Left lobe of liver (tissue), 2 donors: ENCODE data around the gene UNC93A. TPM values are rescaled to one million over a fixed set of nuclear protein-coding genes. Genes with fewer than 3 reads are reported as not detected.
"Not testable (repeated sequence)": the region's sequence is repeated elsewhere in the genome, so short reads cannot be mapped to it uniquely, and the experiment has no call there.

Experiments
- ATAC-seq: fragments of 200-7000 bp; cut with Tn5 transposase; one replicate; pipeline ENCODE4 v1.9.1; 2020; ENCODE audit warnings: mild to moderate bottlenecking, moderate library complexity
- DNase-seq: peaks from one replicate; pipeline ENCODE4 v3.0.0-alpha.2; 2020; ENCODE audit warnings: low spot score
- total RNA-seq: library from RNA; stranded (reverse); gene quantifications from one replicate; pipeline ENCODE4 v1.2.1, GENCODE V29; 2021
- donor health status: DM: no; HTN: no; CAD: no; lungs with moderate emphysema.
- donor health status: DM: no; HTN: yes; CAD: no.

The UNC93A gene
- total RNA-seq, 1 donor from 2014 or later: 5.3 TPM

DNA sequence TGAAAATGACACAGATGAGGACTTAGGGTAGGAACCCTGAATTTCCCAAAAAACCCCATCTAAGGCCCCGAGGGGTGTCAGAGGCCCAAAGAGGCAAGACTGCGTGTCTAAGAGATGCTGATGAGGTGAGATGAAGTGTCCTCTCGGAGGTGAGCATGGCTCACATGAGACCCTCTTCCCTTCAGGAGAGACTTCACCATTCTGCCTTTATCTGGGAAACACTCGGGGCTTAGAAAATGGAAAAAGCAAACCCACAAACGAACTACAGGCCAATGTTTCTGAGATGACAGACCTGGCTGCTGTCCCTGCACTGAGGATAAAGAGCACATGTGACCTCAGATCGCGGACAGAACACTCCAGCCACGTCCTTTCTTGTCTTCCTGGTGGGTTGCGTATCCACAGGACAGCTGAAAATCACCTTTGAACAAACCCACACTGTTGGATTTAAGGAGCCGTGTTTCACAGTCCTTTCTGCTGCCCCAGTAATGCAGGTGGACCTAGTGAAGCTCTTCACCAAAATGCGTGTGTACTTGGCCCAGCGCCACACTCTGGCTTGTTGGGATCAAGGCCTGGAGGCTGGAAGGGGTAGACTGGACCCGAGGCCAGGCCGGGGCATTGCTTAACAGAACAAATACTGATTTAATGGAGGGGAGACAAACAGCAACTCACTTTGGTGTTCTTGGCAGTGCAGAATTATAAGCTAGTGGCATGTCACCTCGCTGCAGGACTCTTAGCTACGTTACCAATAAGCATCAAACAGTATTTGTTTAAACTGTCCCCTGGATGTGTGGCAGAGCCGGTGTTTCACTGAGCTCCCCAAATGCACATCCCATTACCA lies 18.5 kb downstream of the UNC93A start:
- peak; percentile 61 for ATAC-seq
- DNase-seq: peak; percentile 93

DNA sequence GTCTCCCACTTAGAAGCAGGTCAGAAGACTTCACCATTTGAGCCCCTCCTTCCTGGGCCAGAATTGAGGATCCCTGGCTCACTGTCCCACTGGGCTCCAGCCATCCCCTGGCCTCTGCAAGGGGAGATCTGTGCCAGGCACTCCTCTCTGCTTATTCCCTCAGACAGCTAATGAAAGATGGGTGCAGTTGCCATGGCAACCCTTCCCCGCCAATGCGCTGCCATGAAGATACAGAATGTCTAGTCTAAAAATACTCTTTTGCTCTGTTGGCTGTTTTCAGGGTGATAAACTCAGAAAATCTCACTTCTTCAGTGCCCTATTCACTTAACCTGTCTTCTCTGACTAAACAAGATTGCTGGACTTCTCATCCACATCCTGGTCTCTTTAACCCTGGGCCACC lies 20.2 kb downstream of the UNC93A start:
- ATAC-seq (no peak), DNase-seq (no peak)

DNA sequence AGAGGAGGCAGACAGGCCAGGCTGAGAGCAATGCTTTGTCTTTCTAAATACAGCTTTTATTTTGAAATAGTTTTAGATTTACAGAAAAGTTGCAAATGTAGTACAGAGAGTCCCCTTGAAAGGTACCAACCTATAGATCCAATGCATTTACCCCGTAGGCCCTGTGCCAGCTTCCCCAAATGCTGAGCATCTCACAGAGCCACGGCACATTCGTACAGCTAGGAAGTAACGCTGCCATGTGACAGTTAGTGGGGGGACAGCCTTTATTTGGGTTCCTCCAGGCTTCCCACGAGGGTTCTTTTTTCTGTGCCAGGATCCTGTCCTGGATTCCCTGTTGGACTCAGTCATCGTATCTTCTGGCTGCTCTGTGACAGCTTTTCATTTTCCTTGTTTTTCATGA lies 20.6 kb downstream of the UNC93A start:
- not testable (repeated sequence) for DNase-seq

DNA sequence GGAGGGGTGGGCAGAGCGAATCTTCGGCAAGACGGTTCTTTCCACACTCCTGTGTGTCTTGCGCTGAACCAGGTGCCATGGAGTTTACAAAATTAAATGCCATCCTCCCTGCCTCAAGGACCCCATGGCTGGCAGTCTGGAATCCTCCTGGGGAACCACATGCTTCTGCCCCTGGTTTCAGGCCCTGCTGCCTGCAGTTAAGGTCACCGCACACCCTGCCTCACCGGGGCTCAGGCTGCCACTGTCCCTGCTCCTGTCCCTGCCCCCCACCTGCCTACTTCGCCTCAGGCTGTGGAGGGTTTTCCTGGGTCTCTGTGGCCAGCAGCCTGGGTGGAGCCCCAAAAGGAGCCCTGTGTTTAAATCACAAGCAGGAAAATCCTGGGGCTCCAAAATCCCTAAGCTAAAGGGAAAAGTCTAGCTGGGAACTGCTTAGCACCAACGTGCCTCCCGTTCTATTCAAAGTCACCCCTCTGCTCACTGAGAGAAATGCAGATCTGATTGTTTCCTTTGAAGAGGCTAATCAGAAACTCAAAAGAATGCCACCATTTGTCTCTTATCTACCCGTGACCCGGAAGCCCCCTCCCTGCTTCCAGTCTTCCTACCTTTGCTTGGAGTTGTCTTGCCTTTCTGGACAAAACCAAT lies 23.2 kb downstream of the UNC93A start:
- ATAC-seq (no peak), DNase-seq (no peak)

More for the DNA sequence above, 20.6 kb downstream of the UNC93A start:
- not testable (repeated sequence) for ATAC-seq

DNA sequence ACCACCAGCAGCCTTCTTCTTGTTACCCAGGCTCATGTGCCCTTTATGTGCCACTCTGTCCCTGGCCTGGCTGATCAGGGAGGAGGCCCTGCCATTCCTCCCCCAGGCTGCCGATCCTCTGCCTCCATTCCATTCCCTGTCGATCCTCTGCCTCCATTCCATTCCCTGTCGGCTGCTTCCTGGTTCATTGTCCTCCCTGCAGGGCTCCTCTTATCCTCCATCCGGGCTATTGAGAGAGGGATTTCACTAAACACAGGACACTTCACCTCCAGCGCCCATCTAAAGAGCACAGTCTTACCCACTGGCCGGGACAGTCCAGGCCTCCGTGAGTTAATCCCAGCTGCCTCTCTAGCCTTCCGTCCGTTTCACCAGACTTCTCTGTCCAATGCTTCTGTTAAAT lies 26.1 kb downstream of the UNC93A start:
- ATAC-seq (no peak), DNase-seq (no peak)

DNA sequence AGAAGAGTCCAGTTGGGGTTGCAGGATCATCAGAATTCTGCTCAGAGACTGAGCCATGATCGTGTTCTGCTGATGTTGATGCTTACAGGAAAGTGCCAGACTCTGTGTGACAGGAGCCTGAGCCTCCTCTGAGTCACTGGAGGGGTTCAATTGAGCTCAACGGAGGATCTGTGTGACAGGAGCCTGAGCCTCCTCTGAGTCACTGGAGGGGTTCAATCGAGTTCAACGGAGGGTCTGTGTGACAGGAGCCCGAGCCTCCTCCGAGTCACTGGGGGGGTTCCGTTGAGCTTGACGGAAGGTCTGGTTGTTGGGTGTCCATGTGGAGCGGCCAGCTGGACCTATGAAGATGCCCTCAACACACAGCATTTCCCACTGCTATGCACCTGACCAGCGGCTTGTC lies 27.2 kb downstream of the UNC93A start:
- not testable (repeated sequence) for DNase-seq, ATAC-seq

DNA sequence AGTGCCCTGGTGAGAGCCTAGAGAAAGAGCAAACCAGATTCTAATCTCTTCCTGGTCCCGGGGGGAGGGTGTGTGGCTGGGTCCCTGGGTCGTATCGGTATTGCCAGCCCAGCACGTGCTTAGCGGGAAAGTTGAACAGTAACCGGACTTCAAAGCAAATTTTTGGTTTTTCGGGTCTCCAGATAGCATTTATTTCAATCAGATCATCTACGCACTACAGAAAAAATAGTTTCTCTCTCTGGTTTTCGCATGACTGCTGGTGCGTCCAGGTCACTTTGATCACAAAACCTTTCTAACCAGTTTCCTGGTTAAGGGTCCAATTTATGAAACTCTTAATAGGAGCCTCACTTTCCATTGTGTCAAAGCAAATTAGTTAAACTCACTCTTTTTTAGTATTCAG lies 27.7 kb downstream of the UNC93A start:
- not testable (repeated sequence) for DNase-seq, ATAC-seq

DNA sequence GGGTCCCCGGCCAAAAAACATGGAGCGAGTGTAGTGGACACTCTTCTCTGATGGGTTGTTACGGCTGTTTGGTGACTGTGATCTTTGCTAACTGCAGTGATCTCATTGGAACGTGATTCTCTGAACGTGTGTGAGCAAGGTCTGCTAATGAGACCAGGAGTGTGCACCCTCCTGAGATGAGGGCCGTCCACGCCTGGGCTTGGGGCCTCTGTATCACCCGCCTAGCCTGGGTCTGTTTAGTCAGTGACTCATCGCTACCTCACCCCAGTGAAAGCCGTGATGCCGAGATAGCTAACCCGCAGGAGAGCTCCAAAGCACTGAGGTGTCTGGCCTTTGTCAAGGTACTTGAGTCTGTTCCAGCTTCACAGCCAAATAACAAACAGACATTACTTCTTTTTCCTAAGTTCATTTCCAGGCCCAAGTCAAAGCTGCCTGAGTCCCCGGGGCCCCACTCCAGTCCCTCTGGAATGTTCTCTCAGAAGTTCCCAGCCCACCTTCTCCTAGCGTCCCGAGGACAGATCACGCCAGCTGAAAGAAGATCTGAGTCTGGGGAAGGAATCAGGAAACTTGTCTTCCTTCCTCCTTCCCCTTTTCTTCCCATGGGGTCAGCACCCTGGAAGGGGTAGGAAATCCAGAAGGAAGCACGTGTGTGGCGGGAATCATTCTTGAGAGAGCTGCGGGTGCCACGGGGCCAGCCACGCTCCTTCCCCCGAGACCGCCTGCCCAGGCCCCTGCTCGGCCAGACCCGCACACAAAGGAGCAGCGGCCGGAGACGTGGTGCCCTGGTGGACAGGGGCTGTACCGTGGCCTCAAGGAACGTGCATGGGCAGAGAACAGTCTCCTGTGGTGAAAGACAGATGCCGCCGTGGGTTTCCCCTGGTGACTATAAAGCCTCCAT lies 29.0 kb downstream of the UNC93A start:
- peak; percentile 81 for ATAC-seq
- not testable (repeated sequence) for DNase-seq

DNA sequence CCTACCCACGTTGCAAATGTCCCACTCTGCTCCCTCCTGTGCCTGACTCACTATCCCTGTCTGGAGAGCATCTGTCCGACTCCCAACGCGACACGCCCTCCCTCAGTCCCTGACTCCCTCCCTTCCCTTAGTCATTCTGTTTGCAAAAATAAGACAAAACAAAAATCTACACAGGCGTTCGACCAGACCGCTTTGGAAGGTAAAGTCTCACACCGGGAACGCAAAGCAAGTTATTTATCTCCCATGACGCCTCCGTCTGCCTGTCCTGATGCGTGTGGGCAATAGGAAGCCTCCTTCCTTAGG lies 29.6 kb downstream of the UNC93A start:
- not testable (repeated sequence) for DNase-seq, ATAC-seq

DNA sequence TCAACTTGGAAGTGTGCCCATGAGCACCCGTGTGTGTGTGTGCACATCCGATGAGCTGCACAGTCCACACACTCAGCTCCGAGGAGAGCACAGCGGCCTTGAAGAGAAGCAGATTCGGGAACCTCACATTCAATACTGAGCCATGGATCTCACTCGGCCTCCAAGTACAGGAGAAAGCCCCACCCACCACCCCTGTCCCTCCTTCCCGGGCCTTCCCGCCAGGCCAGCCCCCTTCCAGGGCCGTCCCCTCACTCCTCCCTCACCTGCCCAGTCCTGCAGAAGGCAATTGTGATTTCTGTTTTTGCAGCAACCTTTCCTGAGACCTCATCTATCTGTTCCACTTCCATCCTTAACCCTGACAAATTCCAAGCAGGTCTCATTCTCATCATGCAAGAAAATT lies 30.1 kb downstream of the UNC93A start:
- DNase-seq, ATAC-seq: not testable (repeated sequence)

DNA sequence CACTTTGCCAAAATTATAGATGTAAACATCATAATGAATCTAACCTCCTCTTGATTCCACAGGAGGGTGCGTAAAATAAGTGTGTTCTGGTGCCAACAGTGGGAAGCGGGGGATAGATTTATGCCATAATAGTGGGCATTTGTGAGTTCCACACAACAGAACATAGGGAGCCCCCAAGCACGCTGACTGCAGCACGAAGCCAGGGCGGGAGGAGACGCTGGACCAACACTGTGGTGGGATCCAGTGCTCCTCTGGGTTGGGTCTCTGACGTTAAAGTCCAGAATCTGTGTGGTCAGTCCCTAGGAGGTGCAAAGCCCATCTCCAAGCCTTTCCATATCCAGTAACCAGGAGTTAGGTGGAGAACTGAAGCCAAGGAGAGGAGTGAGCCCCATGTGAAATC lies 32.0 kb downstream of the UNC93A start:
- ATAC-seq (no peak), DNase-seq (no peak)

DNA sequence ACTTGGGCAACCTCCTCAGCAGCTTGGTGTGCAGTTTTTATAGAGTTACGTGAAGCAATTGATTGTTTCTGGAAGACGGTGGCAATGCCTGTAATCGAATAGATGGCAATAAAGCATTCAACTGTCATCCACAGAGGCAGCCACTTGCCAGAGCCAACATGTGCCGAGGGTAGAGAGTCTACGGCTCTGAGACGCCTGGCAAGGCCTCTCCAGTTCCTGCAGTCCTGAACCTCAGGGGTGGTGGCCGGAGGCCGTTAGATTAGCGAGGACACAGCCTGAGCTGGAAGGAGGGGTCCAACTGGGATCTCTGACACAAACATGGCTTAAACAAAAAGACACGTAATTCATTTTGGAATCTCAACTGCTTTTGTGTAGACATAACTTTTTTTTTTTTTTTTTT lies 33.0 kb downstream of the UNC93A start:
- DNase-seq (peak; percentile 14), ATAC-seq (no peak)

DNA sequence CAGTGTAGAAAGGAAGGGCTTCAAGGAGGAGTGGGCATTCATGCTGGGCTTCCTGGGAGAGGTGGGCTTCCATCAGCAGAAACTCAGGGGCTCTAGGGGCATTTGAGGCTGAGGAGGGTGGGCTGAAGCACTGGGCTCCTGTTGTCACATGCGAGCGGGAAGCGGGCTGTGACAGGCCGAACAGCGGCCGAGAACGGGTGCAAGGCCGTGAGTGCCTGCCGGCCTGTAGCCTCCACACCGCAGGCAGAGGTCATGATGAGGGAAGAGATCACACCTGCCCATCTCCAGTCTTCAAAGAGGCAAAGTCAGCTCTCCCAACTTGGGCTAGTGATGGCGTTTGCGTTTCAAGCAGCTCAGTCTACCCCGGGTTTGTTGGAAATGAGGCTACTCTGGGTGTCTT lies 34.7 kb downstream of the UNC93A start:
- ATAC-seq: no peak
- DNase-seq: peak; percentile 22

DNA sequence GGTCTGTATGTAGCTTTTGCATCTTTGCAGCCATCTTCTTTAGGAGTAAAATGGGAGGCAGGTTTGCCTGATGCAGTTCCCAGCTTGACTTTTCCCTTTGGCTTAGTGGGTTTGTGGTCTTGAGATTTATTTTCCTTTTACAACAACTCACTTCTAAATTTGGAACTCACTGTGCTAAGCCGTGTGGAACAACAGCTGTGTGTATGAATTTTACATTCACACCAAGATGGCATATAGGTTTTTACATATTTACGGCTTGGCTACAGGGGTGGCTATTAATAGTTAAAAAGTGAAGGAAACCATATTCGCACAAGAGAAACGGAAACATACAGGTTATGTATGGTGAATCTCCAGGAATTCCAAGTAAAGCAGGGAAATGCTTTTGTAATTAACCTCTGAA lies 36.3 kb downstream of the UNC93A start:
- no peak for ATAC-seq
- DNase-seq: no peak

DNA sequence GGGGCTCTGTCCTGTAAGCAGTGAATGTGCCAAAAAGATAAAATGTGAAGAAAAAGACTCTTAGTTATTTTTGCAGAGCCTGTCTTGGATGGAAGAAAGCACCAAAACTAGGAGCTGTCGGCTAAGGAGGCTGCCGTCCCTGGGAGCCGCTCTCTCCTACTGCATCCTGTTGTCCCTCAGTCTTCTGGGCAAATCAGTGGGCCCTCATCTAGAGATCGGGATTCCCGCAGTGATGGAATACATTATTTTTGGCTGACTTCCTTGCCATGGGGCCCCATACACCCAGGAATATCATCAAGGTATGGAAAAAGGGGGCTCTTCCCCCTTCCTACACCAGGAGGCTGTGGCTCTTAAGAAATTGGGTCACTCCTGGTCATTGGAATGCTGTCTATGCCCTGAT lies 37.0 kb downstream of the UNC93A start:
- DNase-seq (peak; percentile 14), ATAC-seq (no peak)

DNA sequence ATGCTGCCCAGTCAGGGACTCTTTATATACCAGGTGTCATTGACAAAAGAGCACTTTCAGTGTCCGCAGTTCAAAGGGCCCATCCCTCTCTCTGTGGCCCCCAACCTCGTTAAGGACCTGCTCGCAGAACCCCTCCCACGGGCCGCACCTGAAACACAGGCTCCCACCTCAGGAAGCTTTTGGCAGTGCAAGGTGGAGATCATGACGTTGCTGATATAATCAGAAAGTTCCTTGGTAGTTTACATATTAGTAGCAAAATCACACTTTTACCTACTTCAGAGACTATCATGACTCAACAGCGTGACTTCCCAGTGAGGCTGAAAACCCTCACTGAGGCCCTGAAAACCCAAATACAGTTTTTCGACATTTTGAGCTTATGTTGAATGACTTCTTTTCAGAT lies 37.9 kb downstream of the UNC93A start:
- ATAC-seq: no peak
- peak; percentile 33 for DNase-seq

DNA sequence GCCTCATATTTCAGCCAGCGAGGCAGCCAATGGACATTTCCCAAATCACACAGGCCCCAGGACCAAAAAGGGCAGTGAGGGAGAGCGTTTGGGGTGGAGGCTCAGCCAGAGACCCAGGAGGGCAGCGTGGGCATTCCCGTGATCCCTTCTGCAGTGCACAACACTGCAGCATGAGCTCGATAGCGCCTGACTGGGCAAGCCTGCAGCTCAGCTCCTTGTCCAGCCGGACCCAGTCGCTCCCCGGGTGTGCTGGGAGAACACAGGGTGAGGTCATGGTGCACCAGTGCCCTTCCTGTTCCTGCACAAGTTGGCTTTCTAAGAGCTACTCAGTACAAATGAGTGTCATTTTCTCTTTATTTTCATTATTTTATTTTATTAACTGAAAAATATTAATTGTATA lies 39.6 kb downstream of the UNC93A start:
- ATAC-seq (peak; percentile 26), DNase-seq (no peak)

DNA sequence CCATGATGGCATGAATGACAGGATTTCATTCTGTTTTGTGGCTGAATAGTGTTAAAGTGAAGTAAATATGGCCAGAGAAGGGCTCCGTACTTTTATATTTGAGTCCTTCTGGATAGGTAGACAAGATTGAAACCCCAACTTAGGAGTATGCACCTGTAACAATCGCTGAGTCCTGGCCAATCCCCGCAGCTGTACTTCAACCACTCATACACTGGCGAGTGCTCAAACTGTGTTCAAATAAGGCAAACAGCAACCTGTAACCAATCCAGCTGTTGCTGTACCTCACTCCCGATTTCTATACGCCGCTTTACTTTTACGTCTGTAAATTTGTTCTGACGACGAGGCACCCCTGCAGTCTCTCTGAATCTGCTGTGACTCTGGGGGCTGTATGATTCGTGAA lies 40.5 kb downstream of the UNC93A start:
- ATAC-seq (peak; percentile 47), DNase-seq (no peak)

DNA sequence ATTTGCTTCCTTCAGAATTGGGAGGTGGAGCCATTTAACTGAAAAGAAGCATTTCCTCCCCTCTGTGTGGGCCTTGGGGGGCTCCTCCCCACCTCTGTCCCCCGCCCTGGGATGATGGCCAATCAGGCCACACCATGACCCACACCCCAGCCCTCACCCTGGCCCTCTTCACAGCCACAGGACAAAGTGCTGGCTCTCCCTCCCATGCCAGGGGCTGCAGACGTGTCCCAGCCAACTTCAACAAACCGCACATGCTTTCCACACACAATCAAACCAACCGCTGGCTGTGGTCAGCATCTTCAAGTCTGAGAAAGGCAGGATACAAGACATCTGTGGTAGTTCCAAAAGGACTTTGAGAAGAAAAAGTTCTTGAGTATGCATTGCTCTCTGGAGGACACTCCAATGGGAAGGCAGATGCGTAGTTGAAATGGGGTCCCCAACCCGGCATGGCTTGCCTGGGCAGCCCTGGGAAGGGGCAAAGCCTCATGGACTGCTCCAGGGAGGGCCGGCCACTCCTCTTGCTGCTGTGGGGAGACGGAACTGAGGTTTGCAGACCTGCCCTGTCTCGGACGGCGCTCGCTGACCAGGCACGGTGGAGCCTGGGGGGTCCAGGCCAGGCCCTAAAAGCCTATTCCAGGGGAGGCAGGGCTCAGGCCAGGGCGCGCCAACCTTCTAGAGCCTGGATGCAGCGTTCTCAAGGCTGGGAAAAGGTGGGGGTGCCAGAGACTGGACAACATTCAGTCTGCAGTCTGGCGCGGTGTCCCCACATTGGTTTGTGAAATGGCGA lies 45.9 kb downstream of the UNC93A start:
- ATAC-seq (peak; percentile 40), DNase-seq (no peak)

DNA sequence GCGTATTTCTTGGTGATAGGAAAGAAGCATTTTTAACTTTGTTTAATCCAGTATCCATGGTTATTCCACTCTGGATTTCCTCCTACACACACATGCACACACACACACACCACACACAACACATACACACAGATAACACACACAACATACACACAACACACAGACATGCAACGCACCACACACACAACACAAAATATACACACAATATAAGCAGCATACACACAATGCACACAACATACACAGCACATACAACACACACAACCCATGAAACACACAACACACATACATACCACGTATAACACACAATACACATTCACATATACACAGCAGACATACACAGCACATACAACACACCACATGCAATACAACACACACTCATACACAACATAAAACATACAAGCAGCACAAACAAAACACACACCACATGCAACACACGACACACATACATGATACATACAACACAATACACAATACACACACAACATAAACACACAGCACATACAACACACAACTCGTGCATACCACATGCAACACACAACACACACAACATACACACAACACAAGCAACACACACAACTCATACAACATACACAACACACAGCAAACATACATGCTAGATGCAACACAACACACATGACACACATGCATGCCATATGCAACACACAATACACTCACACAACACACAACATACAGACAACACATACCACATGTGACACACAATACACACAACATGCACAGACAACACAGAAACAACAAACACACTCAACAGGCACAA lies 46.7 kb downstream of the UNC93A start:
- DNase-seq: no peak
- ATAC-seq: no peak
